Right lobe of liver (tissue), 4 donors: ENCODE measurements around the gene THG1L.

Source experiments
- POLR2A ChIP-seq: fragments of 450-650 bp; IDR thresholded peaks from one replicate; pipeline ENCODE4 v1.6.1; 2017; ENCODE audit warnings: antibody characterized with exemption, mild to moderate bottlenecking
- TF ChIP-seq, protein P1 (sequence below), 4 donors: fragments of 200-600 bp in 3 of 4; fragments of 450-650 bp in 1 of 4; IDR thresholded peaks; one replicate each; pipeline versions ENCODE4 v1.5.1 to v1.8.0; 2016 to 2022; ENCODE audit warnings: antibody characterized with exemption in 4 of 4, mild to moderate bottlenecking in 2 of 4
- donor health status: DM: no; HTN: no; CAD: no.
- donor health status: DM: no; HTN: no; CAD: no.
- donor health status: DM: no; HTN: yes; CAD: no.

- TF ChIP-seq, protein P1, sequence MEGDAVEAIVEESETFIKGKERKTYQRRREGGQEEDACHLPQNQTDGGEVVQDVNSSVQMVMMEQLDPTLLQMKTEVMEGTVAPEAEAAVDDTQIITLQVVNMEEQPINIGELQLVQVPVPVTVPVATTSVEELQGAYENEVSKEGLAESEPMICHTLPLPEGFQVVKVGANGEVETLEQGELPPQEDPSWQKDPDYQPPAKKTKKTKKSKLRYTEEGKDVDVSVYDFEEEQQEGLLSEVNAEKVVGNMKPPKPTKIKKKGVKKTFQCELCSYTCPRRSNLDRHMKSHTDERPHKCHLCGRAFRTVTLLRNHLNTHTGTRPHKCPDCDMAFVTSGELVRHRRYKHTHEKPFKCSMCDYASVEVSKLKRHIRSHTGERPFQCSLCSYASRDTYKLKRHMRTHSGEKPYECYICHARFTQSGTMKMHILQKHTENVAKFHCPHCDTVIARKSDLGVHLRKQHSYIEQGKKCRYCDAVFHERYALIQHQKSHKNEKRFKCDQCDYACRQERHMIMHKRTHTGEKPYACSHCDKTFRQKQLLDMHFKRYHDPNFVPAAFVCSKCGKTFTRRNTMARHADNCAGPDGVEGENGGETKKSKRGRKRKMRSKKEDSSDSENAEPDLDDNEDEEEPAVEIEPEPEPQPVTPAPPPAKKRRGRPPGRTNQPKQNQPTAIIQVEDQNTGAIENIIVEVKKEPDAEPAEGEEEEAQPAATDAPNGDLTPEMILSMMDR (IDR thresholded peaks at IDR 0.05) = no peak
- TF ChIP-seq POLR2A = no peak
These were observed 4.8 kb downstream of the THG1L start for GRCh38 chr5:157735991-157736390.
